GM12892 (cell line): Measurements from ENCODE around the gene GLO1.

ENCODE experiments used
- POLR2A ChIP-seq: IDR thresholded peaks from 2 replicates; pipeline ENCODE4 v1.6.1; 2011; ENCODE audit warnings: low read depth, low read length, control low read depth
- POLR2AphosphoS5 ChIP-seq: IDR thresholded peaks from 2 replicates; pipeline ENCODE4 v1.6.1; 2011; ENCODE audit warnings: low read depth, low read length, control low read depth
- TAF1 ChIP-seq: IDR thresholded peaks from 2 replicates; pipeline ENCODE4 v1.6.1; 2011; ENCODE audit warnings: low read depth, mild to moderate bottlenecking, control low read depth, low read length, borderline replicate concordance

GRCh38 chr6:38739532-38739931 lies 36.6 kb upstream of the GLO1 start:
- TF ChIP-seq POLR2A (no peak), POLR2AphosphoS5 (no peak), TAF1 (no peak)
